GM23338 (cell line): ENCODE data around the gene TOR1AIP1.

ENCODE experiments used
- CREB1 ChIP-seq: fragments of 250-450 bp; sonication (Bioruptor Pico); IDR thresholded peaks from 2 replicates; pipeline ENCODE4 v1.5.0; 2020; ENCODE audit warnings: low read depth, mild to moderate bottlenecking, moderate library complexity
- EZH2 ChIP-seq: fragments of 200-600 bp; sonication (generic); IDR thresholded peaks from one replicate; pipeline ENCODE4 v1.8.0; 2017; ENCODE audit warnings: antibody characterized with exemption, mild to moderate bottlenecking, low read depth; ENCODE audit not compliant: unreplicated experiment
- EZH2phosphoT487 ChIP-seq: fragments of 200-600 bp; sonication (generic); IDR thresholded peaks from one replicate; pipeline ENCODE4 v1.8.1; 2018; ENCODE audit warnings: antibody characterized with exemption; ENCODE audit not compliant: unreplicated experiment
- JUNB ChIP-seq: IDR thresholded peaks from one replicate; pipeline ENCODE4 v1.6.1; 2016; ENCODE audit warnings: antibody characterized with exemption; ENCODE audit not compliant: unreplicated experiment
- NANOG ChIP-seq: IDR thresholded peaks from 2 replicates; pipeline ENCODE4 v1.6.1; 2016; ENCODE audit warnings: antibody characterized with exemption, borderline replicate concordance
- POLR2AphosphoS5 ChIP-seq: IDR thresholded peaks from 2 replicates; pipeline ENCODE4 v1.6.1; 2016; ENCODE audit warnings: antibody characterized with exemption, low read depth
- STAT1 ChIP-seq: IDR thresholded peaks from one replicate; pipeline ENCODE4 v1.6.1; 2016; ENCODE audit warnings: antibody characterized with exemption; ENCODE audit not compliant: unreplicated experiment
- ZNF114 ChIP-seq: fragments of 250-450 bp; sonication (Bioruptor Pico); IDR thresholded peaks from 2 replicates; pipeline ENCODE4 v1.5.0; 2020; ENCODE audit warnings: mild to moderate bottlenecking, moderate library complexity
- ZNF331 ChIP-seq: fragments of 250-450 bp; sonication (Bioruptor Pico); IDR thresholded peaks from 2 replicates; pipeline ENCODE4 v1.5.0; 2020; ENCODE audit warnings: low read depth, mild to moderate bottlenecking, moderate library complexity
- TF ChIP-seq, protein P1 (sequence below), 2 experiments: fragments of 200-600 bp in 1 of 2; sonication (generic) in 1 of 2; conservative IDR thresholded peaks; 2 replicates each; pipeline versions ENCODE4 v1.5.1 to v1.6.1; 2016 to 2017; ENCODE audit warnings: antibody characterized with exemption in 2 of 2, low read depth in 2 of 2, mild to moderate bottlenecking in 2 of 2, moderate library complexity in 1 of 2
- TF ChIP-seq, protein P2 (sequence below): IDR thresholded peaks from one replicate; pipeline ENCODE4 v1.6.1; 2018; ENCODE audit warnings: antibody characterized with exemption; ENCODE audit not compliant: unreplicated experiment
- TF ChIP-seq, protein P3 (sequence below): IDR thresholded peaks from 2 replicates; pipeline ENCODE4 v1.6.1; 2016; ENCODE audit warnings: antibody characterized with exemption
- TF ChIP-seq, protein P4 (sequence below): fragments of 250-450 bp; sonication (Bioruptor Pico); IDR thresholded peaks from 2 replicates; pipeline ENCODE4 v1.5.0; 2020; ENCODE audit warnings: mild to moderate bottlenecking, moderate library complexity

DNA sequence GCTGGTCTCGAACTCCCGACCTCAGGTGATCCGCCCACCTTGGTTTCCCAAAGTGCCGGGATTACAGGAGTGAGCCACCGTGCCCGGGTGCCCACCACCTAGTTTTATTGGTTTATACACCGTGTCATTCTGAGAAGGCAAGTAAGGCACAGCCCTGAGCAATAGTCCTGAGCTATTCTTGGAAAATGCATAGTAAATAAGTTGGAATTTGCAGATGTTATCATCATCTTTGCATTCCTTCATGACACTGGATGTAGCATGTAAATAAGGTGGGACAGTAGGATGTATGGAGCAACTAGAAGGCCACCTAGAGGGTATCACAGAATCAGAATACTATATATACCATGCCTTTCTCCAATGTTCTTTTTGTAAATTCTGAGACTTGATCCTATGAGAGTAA is 15.5 kb upstream of the TOR1AIP1 start:
- TF ChIP-seq, protein P1, sequence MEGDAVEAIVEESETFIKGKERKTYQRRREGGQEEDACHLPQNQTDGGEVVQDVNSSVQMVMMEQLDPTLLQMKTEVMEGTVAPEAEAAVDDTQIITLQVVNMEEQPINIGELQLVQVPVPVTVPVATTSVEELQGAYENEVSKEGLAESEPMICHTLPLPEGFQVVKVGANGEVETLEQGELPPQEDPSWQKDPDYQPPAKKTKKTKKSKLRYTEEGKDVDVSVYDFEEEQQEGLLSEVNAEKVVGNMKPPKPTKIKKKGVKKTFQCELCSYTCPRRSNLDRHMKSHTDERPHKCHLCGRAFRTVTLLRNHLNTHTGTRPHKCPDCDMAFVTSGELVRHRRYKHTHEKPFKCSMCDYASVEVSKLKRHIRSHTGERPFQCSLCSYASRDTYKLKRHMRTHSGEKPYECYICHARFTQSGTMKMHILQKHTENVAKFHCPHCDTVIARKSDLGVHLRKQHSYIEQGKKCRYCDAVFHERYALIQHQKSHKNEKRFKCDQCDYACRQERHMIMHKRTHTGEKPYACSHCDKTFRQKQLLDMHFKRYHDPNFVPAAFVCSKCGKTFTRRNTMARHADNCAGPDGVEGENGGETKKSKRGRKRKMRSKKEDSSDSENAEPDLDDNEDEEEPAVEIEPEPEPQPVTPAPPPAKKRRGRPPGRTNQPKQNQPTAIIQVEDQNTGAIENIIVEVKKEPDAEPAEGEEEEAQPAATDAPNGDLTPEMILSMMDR (conservative IDR thresholded peaks at IDR 0.05; ENCODE audit: low read depth in 2 of 2): no peak
- TF ChIP-seq, protein P2, sequence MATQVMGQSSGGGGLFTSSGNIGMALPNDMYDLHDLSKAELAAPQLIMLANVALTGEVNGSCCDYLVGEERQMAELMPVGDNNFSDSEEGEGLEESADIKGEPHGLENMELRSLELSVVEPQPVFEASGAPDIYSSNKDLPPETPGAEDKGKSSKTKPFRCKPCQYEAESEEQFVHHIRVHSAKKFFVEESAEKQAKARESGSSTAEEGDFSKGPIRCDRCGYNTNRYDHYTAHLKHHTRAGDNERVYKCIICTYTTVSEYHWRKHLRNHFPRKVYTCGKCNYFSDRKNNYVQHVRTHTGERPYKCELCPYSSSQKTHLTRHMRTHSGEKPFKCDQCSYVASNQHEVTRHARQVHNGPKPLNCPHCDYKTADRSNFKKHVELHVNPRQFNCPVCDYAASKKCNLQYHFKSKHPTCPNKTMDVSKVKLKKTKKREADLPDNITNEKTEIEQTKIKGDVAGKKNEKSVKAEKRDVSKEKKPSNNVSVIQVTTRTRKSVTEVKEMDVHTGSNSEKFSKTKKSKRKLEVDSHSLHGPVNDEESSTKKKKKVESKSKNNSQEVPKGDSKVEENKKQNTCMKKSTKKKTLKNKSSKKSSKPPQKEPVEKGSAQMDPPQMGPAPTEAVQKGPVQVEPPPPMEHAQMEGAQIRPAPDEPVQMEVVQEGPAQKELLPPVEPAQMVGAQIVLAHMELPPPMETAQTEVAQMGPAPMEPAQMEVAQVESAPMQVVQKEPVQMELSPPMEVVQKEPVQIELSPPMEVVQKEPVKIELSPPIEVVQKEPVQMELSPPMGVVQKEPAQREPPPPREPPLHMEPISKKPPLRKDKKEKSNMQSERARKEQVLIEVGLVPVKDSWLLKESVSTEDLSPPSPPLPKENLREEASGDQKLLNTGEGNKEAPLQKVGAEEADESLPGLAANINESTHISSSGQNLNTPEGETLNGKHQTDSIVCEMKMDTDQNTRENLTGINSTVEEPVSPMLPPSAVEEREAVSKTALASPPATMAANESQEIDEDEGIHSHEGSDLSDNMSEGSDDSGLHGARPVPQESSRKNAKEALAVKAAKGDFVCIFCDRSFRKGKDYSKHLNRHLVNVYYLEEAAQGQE: no peak
- TF ChIP-seq POLR2AphosphoS5: no peak
- TF ChIP-seq EZH2phosphoT487: no peak
- no peak for TF ChIP-seq JUNB
- TF ChIP-seq CREB1 (CRISPR knock-in tag): no peak
- TF ChIP-seq EZH2: no peak
- TF ChIP-seq NANOG: no peak
- TF ChIP-seq STAT1: no peak
- TF ChIP-seq, protein P3, sequence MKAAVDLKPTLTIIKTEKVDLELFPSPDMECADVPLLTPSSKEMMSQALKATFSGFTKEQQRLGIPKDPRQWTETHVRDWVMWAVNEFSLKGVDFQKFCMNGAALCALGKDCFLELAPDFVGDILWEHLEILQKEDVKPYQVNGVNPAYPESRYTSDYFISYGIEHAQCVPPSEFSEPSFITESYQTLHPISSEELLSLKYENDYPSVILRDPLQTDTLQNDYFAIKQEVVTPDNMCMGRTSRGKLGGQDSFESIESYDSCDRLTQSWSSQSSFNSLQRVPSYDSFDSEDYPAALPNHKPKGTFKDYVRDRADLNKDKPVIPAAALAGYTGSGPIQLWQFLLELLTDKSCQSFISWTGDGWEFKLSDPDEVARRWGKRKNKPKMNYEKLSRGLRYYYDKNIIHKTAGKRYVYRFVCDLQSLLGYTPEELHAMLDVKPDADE: no peak
- no peak for TF ChIP-seq ZNF114 (CRISPR knock-in tag)
- no peak for TF ChIP-seq ZNF331
- TF ChIP-seq, protein P4, sequence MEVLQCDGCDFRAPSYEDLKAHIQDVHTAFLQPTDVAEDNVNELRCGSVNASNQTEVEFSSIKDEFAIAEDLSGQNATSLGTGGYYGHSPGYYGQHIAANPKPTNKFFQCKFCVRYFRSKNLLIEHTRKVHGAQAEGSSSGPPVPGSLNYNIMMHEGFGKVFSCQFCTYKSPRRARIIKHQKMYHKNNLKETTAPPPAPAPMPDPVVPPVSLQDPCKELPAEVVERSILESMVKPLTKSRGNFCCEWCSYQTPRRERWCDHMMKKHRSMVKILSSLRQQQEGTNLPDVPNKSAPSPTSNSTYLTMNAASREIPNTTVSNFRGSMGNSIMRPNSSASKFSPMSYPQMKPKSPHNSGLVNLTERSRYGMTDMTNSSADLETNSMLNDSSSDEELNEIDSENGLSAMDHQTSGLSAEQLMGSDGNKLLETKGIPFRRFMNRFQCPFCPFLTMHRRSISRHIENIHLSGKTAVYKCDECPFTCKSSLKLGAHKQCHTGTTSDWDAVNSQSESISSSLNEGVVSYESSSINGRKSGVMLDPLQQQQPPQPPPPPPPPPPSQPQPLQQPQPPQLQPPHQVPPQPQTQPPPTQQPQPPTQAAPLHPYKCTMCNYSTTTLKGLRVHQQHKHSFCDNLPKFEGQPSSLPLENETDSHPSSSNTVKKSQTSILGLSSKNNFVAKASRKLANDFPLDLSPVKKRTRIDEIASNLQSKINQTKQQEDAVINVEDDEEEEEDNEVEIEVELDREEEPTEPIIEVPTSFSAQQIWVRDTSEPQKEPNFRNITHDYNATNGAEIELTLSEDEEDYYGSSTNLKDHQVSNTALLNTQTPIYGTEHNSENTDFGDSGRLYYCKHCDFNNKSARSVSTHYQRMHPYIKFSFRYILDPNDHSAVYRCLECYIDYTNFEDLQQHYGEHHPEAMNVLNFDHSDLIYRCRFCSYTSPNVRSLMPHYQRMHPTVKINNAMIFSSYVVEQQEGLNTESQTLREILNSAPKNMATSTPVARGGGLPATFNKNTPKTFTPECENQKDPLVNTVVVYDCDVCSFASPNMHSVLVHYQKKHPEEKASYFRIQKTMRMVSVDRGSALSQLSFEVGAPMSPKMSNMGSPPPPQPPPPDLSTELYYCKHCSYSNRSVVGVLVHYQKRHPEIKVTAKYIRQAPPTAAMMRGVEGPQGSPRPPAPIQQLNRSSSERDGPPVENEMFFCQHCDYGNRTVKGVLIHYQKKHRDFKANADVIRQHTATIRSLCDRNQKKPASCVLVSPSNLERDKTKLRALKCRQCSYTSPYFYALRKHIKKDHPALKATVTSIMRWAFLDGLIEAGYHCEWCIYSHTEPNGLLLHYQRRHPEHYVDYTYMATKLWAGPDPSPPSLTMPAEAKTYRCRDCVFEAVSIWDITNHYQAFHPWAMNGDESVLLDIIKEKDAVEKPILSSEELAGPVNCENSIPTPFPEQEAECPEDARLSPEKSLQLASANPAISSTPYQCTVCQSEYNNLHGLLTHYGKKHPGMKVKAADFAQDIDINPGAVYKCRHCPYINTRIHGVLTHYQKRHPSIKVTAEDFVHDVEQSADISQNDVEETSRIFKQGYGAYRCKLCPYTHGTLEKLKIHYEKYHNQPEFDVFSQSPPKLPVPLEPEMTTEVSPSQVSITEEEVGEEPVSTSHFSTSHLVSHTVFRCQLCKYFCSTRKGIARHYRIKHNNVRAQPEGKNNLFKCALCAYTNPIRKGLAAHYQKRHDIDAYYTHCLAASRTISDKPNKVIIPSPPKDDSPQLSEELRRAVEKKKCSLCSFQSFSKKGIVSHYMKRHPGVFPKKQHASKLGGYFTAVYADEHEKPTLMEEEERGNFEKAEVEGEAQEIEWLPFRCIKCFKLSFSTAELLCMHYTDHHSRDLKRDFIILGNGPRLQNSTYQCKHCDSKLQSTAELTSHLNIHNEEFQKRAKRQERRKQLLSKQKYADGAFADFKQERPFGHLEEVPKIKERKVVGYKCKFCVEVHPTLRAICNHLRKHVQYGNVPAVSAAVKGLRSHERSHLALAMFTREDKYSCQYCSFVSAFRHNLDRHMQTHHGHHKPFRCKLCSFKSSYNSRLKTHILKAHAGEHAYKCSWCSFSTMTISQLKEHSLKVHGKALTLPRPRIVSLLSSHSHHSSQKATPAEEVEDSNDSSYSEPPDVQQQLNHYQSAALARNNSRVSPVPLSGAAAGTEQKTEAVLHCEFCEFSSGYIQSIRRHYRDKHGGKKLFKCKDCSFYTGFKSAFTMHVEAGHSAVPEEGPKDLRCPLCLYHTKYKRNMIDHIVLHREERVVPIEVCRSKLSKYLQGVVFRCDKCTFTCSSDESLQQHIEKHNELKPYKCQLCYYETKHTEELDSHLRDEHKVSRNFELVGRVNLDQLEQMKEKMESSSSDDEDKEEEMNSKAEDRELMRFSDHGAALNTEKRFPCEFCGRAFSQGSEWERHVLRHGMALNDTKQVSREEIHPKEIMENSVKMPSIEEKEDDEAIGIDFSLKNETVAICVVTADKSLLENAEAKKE (CRISPR knock-in tag): no peak
